Glomerular endothelial cell (primary cell): ENCODE results near the gene SLC9B2. TPM values are rescaled to one million over a fixed set of nuclear protein-coding genes. Genes with fewer than 3 reads are reported as not detected.

Experiments used
- DNase-seq: peaks from one replicate; pipeline ENCODE4 v3.0.0-alpha.2; 2011; ENCODE audit warnings: low read depth, low spot score; ENCODE audit errors: extremely low read depth
- total RNA-seq: library from RNA; depleted of rRNA; stranded (reverse); fragments of >200 nt; gene quantifications from 2 replicates; pipeline ENCODE4 v1.2.3, GENCODE V29; 2015

SLC9B2 gene
- 17.3 and 18.8 TPM in 2 replicates for total RNA-seq

DNA sequence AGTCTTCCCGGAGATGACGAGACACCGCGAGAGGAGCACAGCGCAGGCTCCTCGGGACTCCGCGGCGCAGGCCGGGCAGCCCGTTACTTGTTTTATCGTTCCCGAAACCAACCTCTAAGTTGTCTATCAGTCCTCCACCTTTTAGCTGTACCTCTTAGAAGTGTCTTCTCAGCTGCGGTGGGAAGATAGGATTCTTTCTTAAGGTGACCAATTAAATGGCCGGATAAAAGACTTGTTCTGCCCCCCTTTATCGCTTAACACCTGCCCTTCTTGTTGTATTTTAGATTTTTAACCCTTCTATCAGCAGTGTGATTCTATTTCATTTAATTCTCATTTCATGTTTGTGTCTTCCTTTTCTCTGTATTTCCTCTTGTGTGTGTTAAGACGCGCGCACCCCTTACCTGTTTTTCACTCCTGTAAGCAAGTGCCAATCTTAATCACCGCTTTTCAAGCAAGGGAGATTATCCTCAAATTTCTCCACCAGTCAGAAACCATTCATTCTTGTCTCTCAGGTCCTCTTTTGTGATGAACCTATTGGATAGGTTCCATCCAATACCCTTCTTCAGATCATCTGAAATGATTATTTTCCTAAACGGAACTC, at the start of gene SLC9B2:
Gene SLC9B2 (minus strand): TSS at position 15 of the 601 bp plus-strand sequence. CDS start 9,211 bp downstream, outside the sequence.
- DNase-seq, result no peak

- DNase-seq, result no peak
These were observed 49.6 kb upstream of the SLC9B2 start for GRCh38 chr4:103126126-103126525.

- DNase-seq, result no peak
These were observed 46.6 kb upstream of the SLC9B2 start for GRCh38 chr4:103123114-103123513.

GRCh38 chr4:103118166-103118565, 41.6 kb upstream of the SLC9B2 start:
- no peak for DNase-seq

DNA sequence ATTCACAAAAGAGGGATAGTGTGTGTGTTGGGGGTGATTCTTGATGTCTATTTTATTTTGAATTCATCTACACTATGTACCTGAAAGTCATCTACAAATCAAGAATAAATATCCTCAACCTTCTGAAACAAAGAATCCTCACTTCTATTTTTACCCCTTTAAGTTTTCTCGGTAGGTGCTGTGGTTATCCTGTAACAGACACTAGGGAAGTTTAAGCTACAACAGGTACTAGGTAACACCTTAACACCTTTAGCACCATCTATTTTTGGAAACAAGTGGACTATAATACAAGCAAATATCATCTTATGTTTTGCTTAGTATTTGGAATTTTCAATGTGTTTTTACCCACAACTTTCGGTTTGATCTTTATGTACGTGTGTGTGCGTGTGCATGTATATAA, 35.0 kb upstream of the SLC9B2 start:
- DNase-seq, result no peak

- no peak for DNase-seq
These were observed 32.0 kb upstream of the SLC9B2 start for GRCh38 chr4:103108542-103108941.

- no peak for DNase-seq
These were observed 29.2 kb upstream of the SLC9B2 start for GRCh38 chr4:103105558-103106356.

GRCh38 chr4:103104886-103105285, 28.3 kb upstream of the SLC9B2 start:
- no peak for DNase-seq

GRCh38 chr4:103100691-103101090, 24.1 kb upstream of the SLC9B2 start:
- DNase-seq, result no peak

GRCh38 chr4:103099691-103100392, 23.3 kb upstream of the SLC9B2 start, which contains the start of gene BDH2:
Gene BDH2, minus strand, starts transcription at chr4:103099834. Its CDS starts 3,580 bp downstream, at chr4:103096254.
- peak; percentile 90 for DNase-seq

DNA sequence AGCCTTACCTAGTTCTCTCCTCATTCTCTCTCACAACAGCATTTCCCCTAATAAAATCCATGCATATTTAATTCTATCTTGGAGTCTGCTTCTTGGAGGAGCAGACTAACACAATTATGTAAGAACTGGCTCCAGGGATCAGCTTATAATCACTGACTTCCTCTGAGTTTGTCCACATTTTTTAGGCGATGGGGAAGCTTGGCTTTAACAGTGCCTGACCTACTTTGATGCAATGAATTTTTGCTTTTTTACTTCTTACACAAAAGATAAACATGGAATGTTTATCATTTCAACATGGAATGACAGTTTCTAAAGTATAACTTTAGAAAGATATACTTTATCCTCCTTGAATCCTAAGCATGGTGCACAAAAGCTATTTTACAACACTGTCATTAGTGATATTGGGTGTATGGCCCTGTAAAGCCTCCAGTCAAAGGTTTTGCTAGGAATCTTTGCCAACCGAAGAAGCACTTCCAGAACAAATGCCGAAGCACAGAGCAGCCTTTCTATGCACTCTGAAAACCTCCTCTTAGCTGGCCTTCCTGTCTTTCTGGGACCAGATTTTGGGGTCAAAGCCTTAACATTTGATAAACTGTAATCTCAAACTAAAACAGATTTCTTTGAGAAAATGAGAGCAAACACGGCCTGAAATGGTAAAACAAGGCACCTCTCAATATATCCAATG, 22.3 kb upstream of the SLC9B2 start:
- DNase-seq, result no peak

- no peak for DNase-seq
These were observed 21.8 kb upstream of the SLC9B2 start for GRCh38 chr4:103098341-103098740.

DNA sequence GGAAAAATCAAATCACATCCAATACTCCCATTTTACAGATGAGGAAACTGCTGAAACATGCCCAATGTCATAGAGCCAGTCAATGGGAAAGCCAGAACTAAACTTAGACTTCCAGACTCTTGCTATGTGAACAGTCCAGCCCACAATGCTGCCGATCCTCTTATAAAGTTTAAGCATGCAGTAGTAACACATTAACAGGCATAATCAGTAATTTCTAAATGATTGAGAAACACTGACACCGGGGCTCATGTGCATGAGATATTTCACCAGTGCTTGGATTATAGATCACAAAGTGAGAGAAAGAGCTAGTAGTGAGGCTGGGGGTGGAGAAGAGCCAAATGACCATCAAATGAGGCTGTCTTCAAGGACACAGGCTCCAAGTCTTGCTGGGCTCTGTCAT, 20.6 kb upstream of the SLC9B2 start:
- DNase-seq, result no peak

DNA sequence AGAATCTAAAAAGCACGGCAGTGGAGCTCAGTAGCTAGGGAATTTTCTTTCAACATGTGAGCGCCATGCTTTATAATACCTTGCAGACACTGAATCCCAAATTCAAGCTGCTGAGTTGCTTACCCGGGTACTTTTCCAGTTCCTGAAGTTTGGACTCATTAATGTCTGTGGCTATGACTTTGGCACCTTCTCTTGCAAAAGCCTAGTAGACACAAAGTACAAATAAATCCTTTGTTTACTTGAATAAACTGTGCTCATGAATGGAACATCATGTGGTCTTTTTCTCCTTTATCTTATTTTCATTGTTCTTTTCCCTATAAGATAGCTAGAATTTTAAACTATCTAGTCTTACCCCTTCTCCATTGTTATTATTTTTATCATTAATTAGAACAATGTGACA, 18.5 kb upstream of the SLC9B2 start:
- no peak for DNase-seq

GRCh38 chr4:103092245-103092644, 15.7 kb upstream of the SLC9B2 start:
- no peak for DNase-seq

- no peak for DNase-seq
These were observed 15.2 kb upstream of the SLC9B2 start for GRCh38 chr4:103091601-103092223.

- no peak for DNase-seq
These were observed 12.9 kb upstream of the SLC9B2 start for GRCh38 chr4:103089481-103089880.

DNA sequence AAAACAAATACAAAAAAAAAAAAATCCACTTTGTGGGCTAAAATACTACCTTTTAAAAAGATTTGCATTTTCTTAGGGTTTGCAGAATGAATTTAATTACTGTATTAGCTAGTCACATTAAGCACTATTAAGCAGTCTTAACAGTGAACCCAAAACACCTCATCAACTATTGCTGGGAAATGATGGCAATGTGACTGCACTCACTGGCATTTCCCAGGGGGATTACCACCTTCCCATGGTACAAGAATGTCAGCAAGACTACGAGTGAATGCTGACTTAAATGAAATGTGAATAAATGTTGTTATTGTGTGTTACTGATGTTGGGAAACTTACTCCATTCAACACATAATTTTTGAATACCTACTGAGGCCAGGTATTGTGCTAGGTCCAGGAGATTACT, 10.0 kb upstream of the SLC9B2 start:
- DNase-seq, result no peak

DNA sequence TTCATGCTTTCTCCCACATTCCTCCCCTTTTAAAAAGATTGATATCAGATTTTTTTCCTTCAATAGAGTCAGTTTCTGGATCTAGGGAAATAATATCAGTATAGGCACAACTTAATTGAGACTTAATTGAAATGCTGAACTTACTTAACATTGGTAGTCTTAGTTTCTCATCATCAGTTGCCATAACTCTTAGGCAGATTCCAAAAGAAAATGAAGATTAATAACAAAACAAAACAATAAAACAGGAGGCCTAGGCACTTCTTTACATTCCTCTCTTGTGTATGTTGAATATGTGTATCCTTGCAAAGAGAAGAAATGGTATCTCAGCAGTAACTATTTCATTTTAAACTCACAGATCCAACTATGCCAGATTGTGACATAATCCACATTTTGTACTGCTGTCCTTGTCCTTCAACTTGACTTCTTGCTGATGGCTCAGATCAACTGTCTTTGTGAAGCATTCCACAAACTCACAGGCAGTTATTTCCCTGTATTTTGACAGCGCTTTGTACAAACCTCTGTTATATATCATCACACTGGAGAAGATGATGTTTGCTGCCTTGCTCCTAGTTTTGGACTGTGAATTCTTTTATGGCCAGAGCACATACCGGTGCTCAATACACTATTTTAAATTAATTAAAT, 9.1 kb upstream of the SLC9B2 start:
- no peak for DNase-seq

GRCh38 chr4:103079621-103080020, 3.1 kb upstream of the SLC9B2 start:
- DNase-seq, result no peak
